GM18907 (cell line): ENCODE data around the gene GRIK3.

Experiments
- ATAC-seq: cut with Tn5 transposase; IDR thresholded peaks from one replicate; pipeline ENCODE4 v1.9.1; 2021; ENCODE audit warnings: mild to moderate bottlenecking, moderate library complexity; ENCODE audit not compliant: unreplicated experiment

The GRIK3 gene

DNA sequence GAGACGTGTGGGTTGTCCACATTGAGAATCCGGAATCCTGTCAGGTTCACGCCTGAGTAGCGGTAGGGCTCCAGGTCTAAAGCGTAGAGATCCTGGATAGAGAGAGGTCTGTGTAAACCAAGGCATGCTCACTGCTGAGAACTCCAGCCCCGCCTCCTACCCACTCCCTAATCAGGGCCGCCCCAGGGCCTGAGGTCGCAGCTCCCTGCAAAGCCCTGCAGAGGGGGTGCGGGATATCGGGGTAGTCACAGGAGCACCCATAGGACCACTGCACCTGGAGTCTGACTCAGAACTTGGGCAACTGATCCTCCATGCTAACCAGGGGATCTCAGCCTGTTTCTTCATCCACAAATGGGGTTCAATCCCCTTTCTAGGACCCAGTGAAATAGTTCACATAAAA, 174.4 kb downstream of the GRIK3 start:
- no peak for ATAC-seq

DNA sequence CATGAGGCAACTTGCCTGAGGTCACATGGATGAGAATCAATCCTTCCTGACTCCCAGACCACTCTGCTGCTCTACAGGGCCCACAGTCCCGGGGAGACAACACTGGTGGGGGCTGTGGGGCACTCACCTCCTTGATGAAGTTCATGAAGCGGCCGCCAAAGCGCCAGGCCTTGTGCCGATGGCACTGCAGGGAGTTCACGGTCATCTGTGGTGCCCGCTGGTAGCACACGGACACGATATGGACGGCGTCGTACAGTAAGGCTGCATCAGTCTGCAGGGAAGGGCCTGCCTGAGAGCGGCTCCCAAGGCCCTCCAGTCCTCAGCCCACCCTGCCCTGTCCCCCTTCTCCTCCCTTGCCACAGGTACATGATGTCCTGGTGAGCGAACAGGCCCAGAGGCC, 175.3 kb downstream of the GRIK3 start:
- no peak for ATAC-seq

DNA sequence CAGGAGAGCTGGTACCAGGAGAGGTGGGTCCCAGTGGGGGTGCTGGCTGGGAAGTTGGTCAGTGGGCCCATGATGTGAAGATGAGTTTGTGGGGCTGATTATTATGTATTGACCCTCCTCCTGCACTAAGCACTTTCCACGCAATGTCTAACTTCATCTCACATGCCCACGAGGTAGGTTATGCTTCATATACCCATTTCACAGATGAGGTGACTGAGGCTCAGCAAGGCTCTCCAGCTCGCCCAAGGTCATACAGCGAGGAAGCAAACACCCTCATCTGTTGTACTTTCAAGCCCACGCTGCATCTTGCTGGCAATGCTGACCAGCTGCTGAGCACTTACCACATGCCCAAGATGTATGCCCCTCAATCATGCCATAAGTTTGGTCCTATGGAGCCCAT, 175.8 kb downstream of the GRIK3 start:
- ATAC-seq = no peak

DNA sequence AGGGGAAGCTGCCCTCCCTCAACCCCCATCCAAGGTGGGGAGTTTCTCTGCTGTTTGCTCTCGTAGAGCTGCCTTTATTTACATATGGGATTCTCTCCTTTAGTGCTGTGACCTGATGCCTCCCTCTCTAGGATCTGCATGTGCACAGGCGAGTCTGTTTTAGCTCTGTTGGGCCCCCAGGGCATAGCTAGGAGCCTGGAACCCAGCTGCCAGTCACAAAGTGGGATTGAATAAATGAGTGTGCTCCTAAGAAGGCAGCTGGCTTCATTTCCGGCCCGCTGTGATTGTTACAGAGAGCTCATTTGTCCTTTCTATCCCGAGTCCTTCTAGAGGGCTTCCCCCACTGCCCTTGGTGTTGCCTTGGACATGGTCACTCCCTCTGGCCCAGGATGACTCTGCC, 176.6 kb downstream of the GRIK3 start:
- no peak for ATAC-seq

DNA sequence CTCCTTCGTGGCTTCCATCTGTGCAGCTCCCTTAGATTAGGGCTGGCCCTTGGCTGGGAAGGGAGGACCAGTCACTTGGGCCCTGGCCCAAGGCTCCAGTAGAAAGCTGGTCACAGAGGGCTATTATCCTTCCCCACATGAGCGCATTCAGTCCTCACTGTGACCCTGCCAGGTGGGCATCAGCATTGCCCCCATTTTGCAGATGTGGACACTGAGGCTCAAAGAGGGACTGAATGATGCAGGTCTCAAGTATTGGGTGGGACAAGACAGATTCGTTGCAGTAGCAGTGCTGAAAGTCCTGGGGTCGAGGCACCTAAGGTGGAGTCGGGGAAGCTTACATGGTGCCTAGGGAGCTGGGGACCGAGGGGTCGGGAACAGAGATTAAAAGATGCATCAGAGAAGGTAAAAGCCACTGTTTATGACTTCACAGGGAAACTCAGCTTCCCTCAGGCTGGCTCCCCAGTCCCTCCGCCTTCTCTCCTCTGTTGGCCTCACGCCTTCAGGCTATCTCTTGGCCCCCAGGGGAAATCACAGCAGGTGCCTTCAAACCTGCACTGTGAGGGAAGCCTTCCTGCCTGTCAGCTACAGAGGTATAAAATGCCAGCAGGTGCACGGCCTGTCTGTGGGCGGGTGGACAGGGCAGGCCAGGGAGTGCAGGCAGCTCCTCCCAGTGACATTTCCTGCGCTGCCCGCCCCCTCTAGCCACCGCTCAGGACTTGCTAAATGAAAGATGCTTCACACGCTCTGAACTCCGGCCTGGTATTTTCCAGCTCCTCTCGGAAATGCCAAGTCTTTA, 178.4 kb downstream of the GRIK3 start:
- ATAC-seq = no peak

DNA sequence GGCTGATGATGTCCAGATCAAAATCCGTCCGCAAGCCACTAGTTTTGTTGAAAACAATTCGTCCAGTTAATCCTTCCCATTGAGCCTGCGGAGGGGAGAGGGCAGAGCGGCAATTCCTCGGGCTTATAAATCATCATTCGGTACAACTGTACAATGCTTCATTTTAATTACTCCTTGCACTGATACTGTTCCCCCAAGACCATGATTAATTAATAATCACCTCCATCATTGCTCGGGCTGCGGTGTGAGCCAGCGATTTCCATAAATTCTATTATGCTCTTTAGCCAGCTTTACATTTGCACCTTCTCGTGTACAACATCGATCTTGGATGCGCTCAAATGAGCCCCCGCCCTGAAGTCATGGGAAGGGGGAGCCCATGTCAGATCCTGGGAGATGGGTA, 180.7 kb downstream of the GRIK3 start:
- no peak for ATAC-seq

DNA sequence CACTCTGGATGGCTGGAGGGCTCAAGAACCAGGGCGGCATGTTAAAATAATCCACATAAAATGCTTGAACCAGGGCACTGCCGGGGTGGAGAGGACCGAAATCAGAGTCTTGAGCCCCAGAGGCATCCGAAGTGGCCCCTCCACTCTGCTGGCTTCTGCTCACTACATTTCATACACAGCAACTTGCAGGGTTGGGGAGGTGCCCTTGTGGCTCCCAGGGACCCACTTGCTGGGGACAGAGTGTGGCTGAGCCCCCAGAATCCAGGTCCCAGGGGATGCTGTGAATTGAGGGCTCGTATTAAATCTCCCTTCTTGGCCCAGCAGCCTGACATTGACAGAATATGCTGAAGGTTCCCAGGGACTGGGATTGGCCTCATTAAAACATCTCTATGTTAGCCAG, 181.7 kb downstream of the GRIK3 start:
- no peak for ATAC-seq

DNA sequence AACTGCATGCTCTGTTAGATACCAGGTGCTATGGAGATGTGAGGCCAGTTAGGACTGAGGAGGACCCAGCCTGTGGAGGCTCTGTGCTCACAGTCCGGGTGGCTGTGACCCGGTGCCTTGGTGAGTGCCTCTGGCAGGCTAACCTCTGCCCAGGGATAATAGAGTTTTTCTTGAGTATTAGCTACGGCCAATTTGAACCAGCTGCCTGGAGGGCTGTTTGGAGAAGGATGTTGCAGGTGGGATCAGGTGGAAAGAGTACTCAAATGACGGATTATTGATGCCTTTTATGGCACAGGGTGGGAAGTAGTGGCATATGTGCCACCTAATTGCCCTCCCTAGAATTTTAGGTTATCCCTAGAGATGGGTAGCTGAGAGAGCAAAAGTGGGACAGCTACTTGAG, 182.7 kb downstream of the GRIK3 start:
- ATAC-seq = no peak

DNA sequence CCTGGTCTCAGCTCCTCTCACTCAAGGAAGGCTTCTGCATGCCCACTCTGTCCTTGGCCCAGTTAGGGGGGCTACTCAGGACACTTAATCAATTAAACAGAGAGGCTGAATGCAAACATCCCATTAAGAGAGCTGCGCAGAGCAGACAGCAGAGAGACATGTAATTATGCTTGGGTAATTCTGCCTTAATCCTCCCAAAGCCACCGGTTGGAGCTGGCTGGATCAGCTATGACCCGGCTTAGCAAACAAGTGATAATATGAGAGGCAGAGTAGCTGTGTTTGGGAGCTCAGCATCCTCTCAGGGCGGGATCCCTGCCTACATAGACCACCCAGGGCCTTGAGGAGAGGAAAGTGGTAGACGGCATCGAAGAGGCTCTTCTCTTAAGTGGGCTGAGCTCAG, 183.2 kb downstream of the GRIK3 start:
- no peak for ATAC-seq

DNA sequence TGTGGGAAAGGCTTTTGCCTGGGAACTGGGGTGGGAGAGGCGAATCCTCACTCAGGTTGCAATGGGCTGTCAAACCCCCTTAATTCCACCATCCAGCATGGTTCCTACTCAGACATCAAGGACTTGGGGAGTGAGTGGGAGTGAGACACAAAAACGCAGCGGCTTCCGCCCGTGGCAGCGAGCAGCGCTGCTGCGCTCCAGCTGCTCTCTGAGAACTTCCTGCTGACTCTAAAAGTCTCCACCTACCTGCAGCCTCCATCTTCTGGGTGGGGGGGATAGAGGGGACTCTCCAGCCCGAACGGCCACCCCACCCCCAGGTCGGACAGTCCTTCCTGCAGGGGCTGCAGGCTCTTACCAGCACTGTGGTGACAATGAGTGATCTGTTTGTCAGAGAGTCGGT, 184.4 kb downstream of the GRIK3 start:
- ATAC-seq = no peak

DNA sequence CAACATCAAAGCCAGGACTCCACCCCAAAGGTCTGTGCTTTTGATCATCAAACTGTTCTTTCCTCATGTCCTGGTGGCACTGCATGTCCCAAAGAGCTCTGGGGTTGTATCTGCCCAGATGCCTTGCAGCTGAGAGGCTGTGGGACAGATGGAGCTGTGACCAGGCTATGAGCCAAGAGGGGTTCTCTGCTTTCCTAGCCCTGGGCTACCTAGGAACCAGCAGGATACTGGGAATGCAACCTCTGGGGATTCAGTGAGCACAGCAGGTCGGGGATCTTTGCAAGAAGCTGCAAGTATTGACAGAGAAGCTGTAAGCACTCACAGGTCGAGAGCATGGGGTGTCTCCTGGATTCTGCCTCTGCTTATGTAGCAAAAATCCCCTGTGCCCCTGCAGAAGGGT, 186.6 kb downstream of the GRIK3 start:
- no peak for ATAC-seq

DNA sequence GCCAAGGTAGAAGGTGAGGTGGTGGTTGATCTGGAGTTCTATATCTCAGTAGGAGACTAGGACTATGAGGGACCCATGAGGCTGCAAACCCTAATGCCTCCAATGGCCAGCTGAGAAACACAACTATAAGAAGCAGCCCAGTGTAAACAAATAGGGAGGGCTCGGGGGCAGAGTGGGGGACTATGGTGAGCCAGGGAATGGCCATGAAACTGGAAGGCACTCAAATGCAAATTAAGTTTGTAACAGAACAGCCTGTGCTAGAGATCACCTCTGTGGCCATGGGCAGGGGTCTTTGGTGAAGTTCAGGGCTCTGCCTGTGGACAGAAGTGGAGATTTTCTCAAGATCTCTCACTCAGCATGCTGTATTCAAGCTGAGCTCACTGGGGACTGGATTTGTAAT, 187.1 kb downstream of the GRIK3 start:
- ATAC-seq = no peak

DNA sequence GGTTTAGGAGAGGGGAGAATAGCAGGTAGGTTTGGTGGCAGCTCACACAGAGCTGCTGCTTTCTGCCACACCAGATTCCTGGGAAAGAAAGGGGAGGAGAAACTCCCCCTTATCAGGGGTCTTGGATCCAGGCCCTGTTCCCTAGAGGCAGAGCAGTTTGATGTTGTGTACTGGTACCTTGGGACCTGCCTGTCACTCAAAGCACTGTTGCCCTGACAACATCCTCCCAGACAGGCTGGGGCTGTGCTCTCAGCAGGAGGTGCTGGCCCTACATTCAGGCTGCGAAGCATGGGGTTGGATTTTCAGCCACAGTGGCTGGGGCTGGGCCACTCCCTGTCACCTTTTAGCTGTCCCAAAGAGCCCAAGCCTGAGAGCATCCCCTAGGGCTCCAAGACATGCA, 188.0 kb downstream of the GRIK3 start:
- ATAC-seq = no peak

DNA sequence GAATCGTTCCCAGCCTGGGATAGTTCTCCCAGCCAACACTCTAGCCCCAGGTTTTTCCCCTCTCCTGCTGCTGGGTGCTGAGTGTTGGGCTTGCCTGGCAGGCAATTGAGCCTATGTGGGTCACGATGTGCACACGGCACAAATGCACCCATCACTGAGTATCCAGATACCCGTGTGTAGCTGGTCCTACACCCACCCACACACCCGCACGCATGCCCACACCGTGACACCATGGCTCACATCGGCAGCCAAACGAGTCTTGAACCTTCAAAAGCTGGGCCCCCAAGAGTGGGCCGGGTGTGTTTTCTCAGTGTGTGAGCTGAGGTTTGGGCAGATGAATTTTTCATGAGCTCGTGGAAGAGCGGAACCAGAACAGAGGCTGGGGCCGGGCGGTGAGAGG, 188.5 kb downstream of the GRIK3 start:
- no peak for ATAC-seq

DNA sequence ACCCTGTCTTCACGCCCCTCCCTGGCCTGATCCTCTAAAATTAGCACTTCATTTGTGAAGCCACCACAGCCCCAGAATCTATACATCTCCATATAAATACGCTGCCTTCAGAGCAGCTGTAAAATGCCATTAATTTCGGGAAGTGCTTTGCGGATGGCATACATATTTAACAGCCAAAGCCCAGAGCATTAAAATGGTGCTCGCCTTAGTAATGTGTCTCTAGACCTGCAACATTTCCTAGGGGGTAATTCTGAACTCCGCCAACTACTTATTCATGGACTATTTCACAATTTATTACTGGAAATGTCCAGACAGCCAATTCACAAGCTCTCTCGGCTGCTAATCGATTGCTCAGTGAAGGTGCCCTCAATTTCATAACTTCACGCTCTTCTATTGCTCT, 189.4 kb downstream of the GRIK3 start:
- no peak for ATAC-seq

DNA sequence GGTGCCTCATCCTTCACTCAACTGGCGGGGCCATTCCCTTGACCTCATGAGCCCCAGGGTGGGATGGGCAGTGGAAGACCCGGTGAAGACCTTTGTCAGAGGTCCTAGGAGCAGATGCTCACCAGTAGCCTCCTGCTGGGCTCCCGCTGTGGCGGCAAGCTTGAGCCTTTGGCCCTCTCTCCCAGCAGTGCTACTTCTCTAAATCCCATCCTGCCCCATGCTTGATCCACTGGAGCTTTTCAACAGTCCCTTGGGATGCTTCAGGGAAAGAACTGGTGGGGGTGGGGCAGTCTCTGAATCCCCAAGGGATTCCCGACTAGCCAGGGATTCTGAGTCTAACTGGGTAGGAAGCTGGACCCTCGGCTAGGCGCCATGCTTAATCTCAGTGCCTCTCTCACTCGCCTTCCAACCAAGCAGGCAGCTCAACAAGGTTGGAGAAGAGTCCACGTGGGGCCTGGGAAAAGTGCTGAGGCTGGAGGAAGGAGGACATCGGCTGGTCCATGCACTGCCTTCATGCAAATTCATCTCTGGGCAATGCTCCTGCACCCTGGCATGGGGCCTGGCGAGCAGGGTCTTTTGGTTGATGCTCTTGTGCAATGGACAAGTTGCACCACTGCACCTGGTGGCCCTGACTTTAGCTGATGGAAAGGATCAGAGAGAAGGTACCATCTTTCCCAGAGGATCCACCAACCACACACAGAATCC, 190.3 kb downstream of the GRIK3 start:
- ATAC-seq = no peak

DNA sequence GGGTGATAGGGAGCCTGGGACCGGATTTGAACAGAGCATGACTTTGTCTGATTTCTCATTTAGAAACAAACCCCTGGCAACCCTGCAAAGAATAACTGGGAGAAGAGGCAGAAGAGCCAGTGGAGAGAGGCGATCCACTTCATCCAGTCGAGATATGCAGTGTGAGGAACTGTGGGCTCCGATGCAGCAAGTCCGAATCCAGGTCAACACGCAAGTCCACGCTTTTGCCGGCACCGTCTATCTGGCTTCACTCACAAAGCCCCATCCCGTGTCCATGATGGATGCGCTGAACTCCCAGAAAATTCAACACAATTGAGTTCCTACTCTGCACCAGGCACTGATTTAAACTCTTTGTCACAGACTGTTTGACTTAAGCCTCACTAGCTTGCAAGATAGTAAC, 191.3 kb downstream of the GRIK3 start:
- no peak for ATAC-seq

DNA sequence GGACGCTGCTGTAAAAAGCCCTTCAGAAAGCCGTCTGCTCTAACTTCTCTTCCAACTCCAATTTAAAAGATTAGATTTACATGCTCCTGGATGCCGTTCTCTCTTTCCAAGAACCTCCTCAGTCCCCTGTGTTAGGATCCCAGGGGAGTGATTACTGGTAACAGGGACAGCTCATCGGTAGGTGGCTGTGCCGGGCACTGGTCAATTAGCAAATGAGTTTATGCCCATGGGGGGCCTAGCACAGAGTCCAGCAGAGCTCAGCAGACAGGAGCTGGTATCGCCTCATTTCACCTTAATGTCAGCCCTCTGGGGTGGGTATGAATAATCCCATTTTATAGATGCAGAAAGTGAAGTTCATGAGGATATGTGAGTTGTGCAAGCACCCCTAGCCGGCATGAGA, 191.9 kb downstream of the GRIK3 start:
- no peak for ATAC-seq

DNA sequence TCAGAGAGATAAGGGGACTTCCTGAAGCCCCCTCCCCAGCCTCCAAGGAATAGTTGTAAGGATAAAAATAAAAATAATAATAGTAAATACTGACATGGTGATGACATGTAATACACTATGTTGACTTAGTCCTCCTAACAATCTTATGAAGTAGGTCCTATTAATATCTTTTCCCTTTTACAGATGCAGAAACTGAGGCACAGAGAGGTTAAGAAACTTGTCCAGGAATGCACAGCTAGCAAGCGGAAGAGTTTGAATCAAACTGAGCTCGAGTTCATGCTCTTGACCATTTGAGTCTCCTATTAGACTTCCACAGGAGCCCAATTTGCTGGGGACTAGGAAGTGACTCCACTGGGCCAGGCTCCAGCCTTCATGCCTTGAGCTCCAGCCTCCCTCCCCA, 194.8 kb downstream of the GRIK3 start:
- no peak for ATAC-seq

DNA sequence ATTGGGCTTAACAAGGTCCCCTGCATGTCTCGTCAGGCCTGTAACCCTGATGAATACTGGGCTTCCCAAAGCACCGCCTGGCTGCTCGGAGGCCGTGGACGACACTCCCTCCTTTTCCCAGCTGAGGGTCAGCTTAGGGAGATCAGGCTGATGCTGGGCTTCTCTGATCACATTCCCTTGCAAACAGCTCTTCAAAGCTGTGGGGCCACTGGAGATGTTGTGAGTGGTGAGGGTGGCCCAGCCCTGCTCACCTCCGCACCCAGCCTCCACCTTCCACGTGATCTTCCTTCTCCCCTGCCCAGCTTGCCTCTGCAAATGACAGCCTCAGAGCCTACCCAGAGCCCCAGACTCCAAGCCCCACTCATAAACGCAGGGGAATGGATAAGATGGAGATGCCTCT, 195.4 kb downstream of the GRIK3 start:
- ATAC-seq = no peak

DNA sequence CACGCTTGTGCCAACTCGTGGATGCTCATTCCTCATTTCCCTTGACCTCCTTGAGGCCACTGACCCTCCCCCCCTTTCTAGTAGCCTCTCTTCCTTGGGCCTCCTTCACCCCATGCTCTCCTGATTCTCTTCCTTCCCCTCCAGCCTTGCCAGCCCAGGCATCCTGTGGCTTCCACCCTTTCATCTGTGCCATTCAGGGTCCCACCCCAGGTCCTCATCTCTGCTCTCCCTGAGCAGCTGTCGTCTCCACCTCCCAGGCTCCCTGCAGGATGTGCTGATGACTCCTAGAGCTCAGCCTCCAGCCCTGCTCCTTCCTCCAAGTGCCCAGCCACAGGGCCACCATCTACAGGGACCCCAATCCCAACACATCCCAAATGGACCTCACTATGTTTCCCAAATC, 197.4 kb downstream of the GRIK3 start:
- ATAC-seq = no peak

DNA sequence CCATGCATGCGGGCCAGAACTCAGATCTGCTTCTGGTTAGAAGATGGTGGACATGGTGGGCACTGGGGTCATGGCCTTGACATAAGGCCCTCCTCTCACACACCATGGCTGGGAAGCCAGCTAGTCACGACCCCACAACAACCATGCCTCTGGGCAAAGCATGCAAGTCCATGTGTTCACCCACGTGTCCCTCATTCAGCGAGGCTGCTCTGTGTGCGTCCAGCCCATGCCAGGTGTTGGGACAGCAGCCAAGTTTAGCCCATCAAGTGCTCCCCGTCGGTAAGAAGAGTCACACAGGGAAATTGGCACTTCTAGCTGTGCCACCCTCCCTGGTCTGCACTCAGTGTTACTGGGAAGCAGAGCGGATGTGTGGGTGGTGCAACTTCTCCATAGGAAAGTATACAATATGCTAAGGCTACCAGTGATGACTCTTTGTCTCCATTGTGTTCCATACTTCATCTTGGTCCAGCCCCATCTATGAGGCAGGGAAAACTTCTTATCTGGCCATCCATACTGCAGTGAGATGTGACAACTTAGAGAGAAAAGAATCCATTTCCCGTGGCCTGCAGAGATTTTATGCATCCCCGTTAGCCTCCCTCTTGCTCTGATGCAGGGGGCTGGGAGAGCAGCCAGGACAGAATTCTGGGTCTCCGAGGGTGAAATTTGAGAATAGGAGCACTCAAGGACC, 198.0 kb downstream of the GRIK3 start:
- no peak for ATAC-seq
